Inflammatory macrophage treated with lipopolysaccharide for 4 hours (primary cell): ENCODE data around the gene PGM2.
"Not testable (repeated sequence)": the region's sequence is repeated elsewhere in the genome, so short reads cannot be mapped to it uniquely, and the experiment has no call there.

Experiments used
- DNase-seq: peaks from one replicate; pipeline ENCODE4 v3.0.0-alpha.2; 2020

The PGM2 gene

DNA sequence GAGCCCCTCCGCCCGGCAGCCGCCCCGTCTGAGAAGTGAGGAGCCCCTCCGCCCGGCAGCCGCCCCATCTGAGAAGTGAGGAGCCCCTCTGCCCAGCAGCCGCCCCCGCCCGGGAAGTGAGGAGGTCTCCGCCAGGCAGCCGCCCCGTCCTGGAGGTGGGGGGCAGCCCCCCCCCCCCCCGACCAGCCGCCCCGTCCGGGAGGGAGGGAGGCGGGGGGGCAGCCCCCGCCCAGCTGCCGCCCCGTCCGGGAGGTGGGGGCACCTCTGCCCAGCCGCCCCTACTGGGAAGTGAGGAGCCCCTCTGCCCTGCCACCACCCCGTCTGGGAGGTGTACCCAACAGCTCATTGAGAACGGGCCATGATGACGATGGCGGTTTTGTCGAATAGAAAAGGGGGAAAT, 6.0 kb upstream of the PGM2 start:
- not testable (repeated sequence) for DNase-seq

GRCh38 chr4:37821953-37822605, 4.4 kb upstream of the PGM2 start:
- DNase-seq = no peak

GRCh38 chr4:37825501-37825900, 985 bp upstream of the PGM2 start:
- not testable (repeated sequence) for DNase-seq

- peak; percentile 43 for DNase-seq
Observed at GRCh38 chr4:37825968-37826294, 555 bp upstream of the PGM2 start.

DNA sequence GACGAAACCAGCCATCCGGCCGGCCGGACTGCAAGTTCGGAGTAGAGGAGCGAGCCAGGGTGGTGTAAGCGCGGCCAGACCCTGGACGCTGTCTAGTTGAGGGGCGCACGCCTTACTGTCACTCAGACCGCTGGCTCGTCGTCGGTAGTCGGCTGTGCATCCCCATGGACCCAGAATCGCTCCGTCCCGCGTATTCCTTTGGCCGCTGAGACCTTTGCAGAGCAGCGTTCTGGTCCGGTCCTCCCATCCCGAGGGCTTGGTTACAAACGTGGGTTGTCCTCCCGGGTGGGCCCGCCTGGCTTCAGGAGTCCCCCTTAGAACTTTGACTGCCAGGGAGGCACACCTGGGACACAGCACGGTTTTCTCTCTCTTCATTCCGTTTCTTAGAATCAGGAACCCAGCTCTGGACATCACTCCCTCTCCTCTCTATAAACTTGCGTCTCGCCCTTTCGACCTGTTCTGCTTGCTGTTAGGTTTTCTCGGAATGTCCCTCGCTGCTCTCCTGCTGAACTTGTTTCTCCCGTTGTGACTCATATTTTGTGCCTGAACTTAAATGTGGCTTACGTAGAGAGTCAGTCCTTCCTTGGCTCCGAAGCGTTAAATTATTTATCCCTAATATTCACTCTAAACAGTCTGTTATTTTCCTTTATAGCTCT, 672 bp downstream of the PGM2 start:
- peak; percentile 18 for DNase-seq

- DNase-seq = no peak
Observed at GRCh38 chr4:37827802-37828321, 1.4 kb downstream of the PGM2 start.

GRCh38 chr4:37828843-37829242, 2.4 kb downstream of the PGM2 start:
- DNase-seq = no peak

DNA sequence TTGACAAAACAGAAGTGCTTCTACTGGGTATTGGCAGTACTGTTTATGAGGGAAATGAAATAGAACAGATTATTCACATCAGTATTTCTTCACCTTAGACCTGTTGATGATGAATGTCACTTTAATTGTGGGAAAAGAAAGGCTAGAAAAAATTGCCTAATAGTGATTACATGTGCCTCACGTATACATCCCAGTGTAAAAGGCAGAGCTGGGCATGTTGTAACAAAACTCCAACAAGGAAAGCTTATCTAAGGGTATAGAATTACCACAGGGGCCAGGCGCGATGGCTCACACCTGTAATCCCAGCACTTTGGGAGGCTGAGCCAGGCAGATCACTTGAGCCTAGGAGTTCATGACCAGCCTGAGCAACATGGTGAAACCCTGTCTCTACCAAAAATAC, 4.2 kb downstream of the PGM2 start:
- DNase-seq = no peak

- DNase-seq = no peak
Observed at GRCh38 chr4:37835031-37835430, 8.5 kb downstream of the PGM2 start.

- no peak for DNase-seq
Observed at GRCh38 chr4:37835806-37836205, 9.3 kb downstream of the PGM2 start.

DNA sequence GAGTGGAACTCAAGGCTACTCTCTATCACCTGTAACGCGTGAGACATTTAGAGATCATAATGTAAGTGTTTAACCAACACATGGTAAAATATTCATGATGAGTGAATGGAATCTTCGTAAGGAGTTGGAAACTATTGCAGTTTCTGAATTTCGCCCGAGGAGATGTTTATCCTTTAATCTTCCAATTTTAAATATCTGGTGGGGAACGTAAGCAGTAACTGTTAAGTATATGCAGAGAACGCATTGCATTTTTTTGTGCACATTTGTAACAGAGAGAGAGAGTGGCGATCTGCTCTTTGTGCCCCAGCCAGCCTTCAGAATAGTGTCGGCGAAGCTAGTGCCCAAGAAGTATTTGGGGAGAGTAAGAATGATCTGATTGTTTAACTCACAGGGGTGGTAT, 9.8 kb downstream of the PGM2 start:
- no peak for DNase-seq

DNA sequence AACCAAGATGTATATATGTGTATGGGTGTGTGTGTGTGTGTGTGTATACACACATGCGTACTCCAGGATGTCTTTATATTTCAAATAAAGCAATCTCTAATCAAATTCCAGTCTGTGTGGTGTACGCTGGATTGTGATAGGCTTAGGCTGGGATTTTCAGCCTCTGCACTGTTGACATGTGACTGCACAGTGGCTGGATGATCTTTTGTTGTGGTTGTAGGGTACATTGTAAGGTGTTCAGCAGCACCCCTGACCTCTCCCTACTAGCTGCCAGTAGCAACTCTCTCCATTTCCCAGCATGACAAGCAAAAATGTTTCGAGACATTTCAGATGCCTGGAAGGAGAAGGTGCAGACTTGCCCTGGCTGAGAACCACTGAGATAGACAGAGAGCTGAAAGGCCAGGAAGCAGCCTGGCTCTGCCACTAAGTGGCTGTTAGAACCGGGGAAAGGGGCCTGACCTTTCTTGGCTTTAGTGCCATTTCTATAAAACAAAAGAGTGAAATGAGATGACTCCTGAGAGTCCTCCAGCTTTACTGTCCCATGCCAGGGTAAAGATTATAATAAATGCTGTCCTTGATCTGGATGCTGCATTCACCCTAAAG, 10.5 kb downstream of the PGM2 start:
- no peak for DNase-seq

DNA sequence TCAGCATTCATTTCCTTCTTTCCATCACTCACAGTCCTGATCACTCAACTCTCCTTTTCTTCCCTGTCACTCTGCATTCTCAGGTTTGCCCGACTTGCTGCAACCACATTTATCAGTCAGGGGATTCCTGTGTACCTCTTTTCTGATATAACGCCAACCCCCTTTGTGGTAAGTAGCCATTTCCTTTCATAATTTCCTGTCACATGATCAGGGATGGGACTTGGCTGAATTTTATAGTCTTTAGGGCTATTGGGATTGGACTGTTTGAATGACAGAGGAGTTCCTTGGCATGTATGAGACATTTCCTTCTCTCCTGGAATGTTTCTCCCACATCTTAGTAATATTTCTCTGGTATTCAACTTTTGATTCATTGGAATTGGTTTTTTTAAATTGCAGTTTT, 11.0 kb downstream of the PGM2 start:
- no peak for DNase-seq

GRCh38 chr4:37839426-37839825, 12.9 kb downstream of the PGM2 start:
- no peak for DNase-seq

- DNase-seq = no peak
Observed at GRCh38 chr4:37844204-37844603, 17.7 kb downstream of the PGM2 start.

GRCh38 chr4:37845201-37845600, 18.7 kb downstream of the PGM2 start:
- DNase-seq = no peak

- DNase-seq = peak; percentile 19
Observed at GRCh38 chr4:37847311-37847884, 20.9 kb downstream of the PGM2 start.

GRCh38 chr4:37852376-37852775, 25.9 kb downstream of the PGM2 start:
- peak; percentile 87 for DNase-seq

DNA sequence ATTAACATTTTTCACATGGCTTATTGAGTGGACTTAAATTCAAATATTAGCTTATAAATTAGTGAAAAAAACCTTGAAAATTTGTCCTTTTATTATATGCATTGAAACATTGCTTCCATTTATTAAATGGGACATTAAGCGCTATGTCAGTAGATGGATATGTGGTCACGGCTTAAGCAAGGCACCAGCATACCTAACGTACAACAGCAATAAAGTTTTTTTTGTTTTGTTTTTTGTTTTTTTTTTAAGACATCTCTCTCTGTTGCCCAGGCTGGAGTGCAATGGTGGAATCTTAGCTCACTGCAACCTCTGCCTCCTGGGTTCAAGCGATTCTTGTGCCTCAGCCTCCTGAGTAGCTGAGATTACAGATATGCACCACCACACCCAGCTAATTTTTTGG, 31.6 kb downstream of the PGM2 start:
- no peak for DNase-seq

- no peak for DNase-seq
Observed at GRCh38 chr4:37858872-37859271, 32.4 kb downstream of the PGM2 start.

DNA sequence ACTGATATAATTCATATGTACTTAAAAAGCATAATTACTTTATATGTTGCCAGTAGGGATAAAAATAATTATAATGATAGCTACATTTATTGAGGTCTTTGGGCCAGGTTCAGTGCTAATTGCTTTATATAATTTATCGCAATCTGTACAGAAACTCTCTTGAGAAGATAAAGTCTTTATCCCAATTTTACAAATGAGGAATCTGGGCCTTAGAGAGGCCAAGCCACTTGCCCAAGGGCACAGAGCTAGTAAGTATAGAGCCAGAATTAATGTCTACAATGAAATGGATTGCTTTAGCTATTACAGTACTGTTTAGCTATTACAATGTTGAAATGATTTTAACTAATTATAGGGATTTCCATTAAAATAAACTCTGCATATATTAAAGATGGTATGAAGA, 33.8 kb downstream of the PGM2 start:
- DNase-seq = no peak

DNA sequence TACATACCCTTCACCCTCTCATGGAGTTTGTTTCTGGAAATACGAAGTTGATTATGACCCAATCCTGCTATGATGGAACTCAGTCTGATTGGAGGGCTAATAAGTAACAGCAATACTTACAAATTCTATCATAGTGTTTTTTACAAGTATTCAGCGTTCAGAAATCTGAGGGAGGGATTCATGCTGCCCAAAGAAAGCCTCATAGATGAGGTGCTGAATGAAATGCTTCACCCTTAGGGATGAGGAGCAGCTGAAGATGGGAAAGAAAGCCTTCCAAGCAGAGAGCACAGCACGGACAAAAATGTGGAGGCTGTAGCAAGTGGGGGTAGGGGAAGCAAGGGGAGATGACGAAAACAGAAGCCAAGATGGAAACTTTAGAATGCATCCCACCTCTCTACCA, 36.5 kb downstream of the PGM2 start:
- no peak for DNase-seq

GRCh38 chr4:37864786-37865185, 38.3 kb downstream of the PGM2 start:
- DNase-seq = peak; percentile 93

- DNase-seq = no peak
Observed at GRCh38 chr4:37865450-37865849, 39.0 kb downstream of the PGM2 start.
